ENCODE data around the gene ARMC9.
A peak's percentile ranks its signal among the peaks of the same experiment; 100 is the strongest.

The ARMC9 gene

GRCh38 chr2:231197706-231198290 lies 633 bp upstream of the ARMC9 start:
- Histone ChIP-seq H3K4me3 (ENCODE audit: low read length) (peak overlapping the region; percentile 82), H3K4me1 (ENCODE audit: control insufficient read depth, insufficient read depth, low read length) (peaks cover 4% of the 10 kb centered on the region), H3K36me3 (ENCODE audit: control insufficient read depth, insufficient read depth, low read length) (no peaks in the 10 kb centered on the region), H3K9ac (ENCODE audit: low read length) (peak overlapping the region; percentile 69), H3K27me3 (ENCODE audit: control insufficient read depth, insufficient read depth, low read length) (no peaks in the 10 kb centered on the region), H3K9me3 (ENCODE audit: control insufficient read depth, low read length) (no peaks in the 10 kb centered on the region)

GRCh38 chr2:231199219-231199618 lies 788 bp downstream of the ARMC9 start:
- Histone ChIP-seq H3K4me1 (ENCODE audit: control insufficient read depth, insufficient read depth, low read length) (peaks cover 4% of the 10 kb centered on the region), H3K9me3 (ENCODE audit: control insufficient read depth, low read length) (no peaks in the 10 kb centered on the region), H3K27me3 (ENCODE audit: control insufficient read depth, insufficient read depth, low read length) (no peaks in the 10 kb centered on the region), H3K9ac (ENCODE audit: low read length) (peak overlapping the region; percentile 69), H3K36me3 (ENCODE audit: control insufficient read depth, insufficient read depth, low read length) (no peaks in the 10 kb centered on the region), H3K4me3 (ENCODE audit: low read length) (peak overlapping the region; percentile 27)

- Histone ChIP-seq H3K4me3 (ENCODE audit: low read length) (no peak overlapping the region), H3K27me3 (ENCODE audit: control insufficient read depth, insufficient read depth, low read length) (no peaks in the 10 kb centered on the region), H3K4me1 (ENCODE audit: control insufficient read depth, insufficient read depth, low read length) (peaks cover 4% of the 10 kb centered on the region), H3K9me3 (ENCODE audit: control insufficient read depth, low read length) (no peaks in the 10 kb centered on the region), H3K9ac (ENCODE audit: low read length) (no peak overlapping the region), H3K36me3 (ENCODE audit: control insufficient read depth, insufficient read depth, low read length) (no peaks in the 10 kb centered on the region)
Measured at GRCh38 chr2:231200805-231201474, 2.5 kb downstream of the ARMC9 start.

GRCh38 chr2:231201475-231201814 lies 3.0 kb downstream of the ARMC9 start:
- Histone ChIP-seq H3K9me3 (ENCODE audit: control insufficient read depth, low read length) (no peaks in the 10 kb centered on the region), H3K36me3 (ENCODE audit: control insufficient read depth, insufficient read depth, low read length) (no peaks in the 10 kb centered on the region), H3K27me3 (ENCODE audit: control insufficient read depth, insufficient read depth, low read length) (no peaks in the 10 kb centered on the region), H3K9ac (ENCODE audit: low read length) (no peak overlapping the region), H3K4me1 (ENCODE audit: control insufficient read depth, insufficient read depth, low read length) (peaks cover 4% of the 10 kb centered on the region), H3K4me3 (ENCODE audit: low read length) (no peak overlapping the region)

GRCh38 chr2:231203087-231203486 lies 4.7 kb downstream of the ARMC9 start:
- H3K4me3 ChIP-seq (ENCODE audit: low read length), result no peak overlapping the region
- H3K4me1 ChIP-seq (ENCODE audit: control insufficient read depth, insufficient read depth, low read length), result no peaks in the 10 kb centered on the region
- no peaks in the 10 kb centered on the region for H3K9me3 ChIP-seq (ENCODE audit: control insufficient read depth, low read length)
- no peaks in the 10 kb centered on the region for H3K36me3 ChIP-seq (ENCODE audit: control insufficient read depth, insufficient read depth, low read length)
- H3K9ac ChIP-seq (ENCODE audit: low read length), result no peak overlapping the region
- H3K27me3 ChIP-seq (ENCODE audit: control insufficient read depth, insufficient read depth, low read length), result no peaks in the 10 kb centered on the region

GRCh38 chr2:231204146-231204545 lies 5.7 kb downstream of the ARMC9 start:
- no peak overlapping the region for H3K4me3 ChIP-seq (ENCODE audit: low read length)
- no peaks in the 10 kb centered on the region for H3K9me3 ChIP-seq (ENCODE audit: control insufficient read depth, low read length)
- H3K36me3 ChIP-seq (ENCODE audit: control insufficient read depth, insufficient read depth, low read length), result no peaks in the 10 kb centered on the region
- no peak overlapping the region for H3K9ac ChIP-seq (ENCODE audit: low read length)
- no peaks in the 10 kb centered on the region for H3K4me1 ChIP-seq (ENCODE audit: control insufficient read depth, insufficient read depth, low read length)
- no peaks in the 10 kb centered on the region for H3K27me3 ChIP-seq (ENCODE audit: control insufficient read depth, insufficient read depth, low read length)

GRCh38 chr2:231204581-231204980 lies 6.2 kb downstream of the ARMC9 start:
- H3K9me3 ChIP-seq (ENCODE audit: control insufficient read depth, low read length), result no peaks in the 10 kb centered on the region
- no peaks in the 10 kb centered on the region for H3K27me3 ChIP-seq (ENCODE audit: control insufficient read depth, insufficient read depth, low read length)
- no peaks in the 10 kb centered on the region for H3K36me3 ChIP-seq (ENCODE audit: control insufficient read depth, insufficient read depth, low read length)
- no peaks in the 10 kb centered on the region for H3K4me1 ChIP-seq (ENCODE audit: control insufficient read depth, insufficient read depth, low read length)
- no peak overlapping the region for H3K4me3 ChIP-seq (ENCODE audit: low read length)
- no peak overlapping the region for H3K9ac ChIP-seq (ENCODE audit: low read length)

GRCh38 chr2:231207734-231208133 lies 9.3 kb downstream of the ARMC9 start:
- Histone ChIP-seq H3K9ac (ENCODE audit: low read length) (no peak overlapping the region), H3K9me3 (ENCODE audit: control insufficient read depth, low read length) (no peaks in the 10 kb centered on the region), H3K4me1 (ENCODE audit: control insufficient read depth, insufficient read depth, low read length) (peaks cover 8% of the 10 kb centered on the region), H3K36me3 (ENCODE audit: control insufficient read depth, insufficient read depth, low read length) (no peaks in the 10 kb centered on the region), H3K4me3 (ENCODE audit: low read length) (no peak overlapping the region), H3K27me3 (ENCODE audit: control insufficient read depth, insufficient read depth, low read length) (no peaks in the 10 kb centered on the region)

GRCh38 chr2:231210782-231211181 lies 12.4 kb downstream of the ARMC9 start:
- Histone ChIP-seq H3K4me1 (ENCODE audit: control insufficient read depth, insufficient read depth, low read length) (peaks cover 13% of the 10 kb centered on the region), H3K4me3 (ENCODE audit: low read length) (no peak overlapping the region), H3K9ac (ENCODE audit: low read length) (no peak overlapping the region), H3K36me3 (ENCODE audit: control insufficient read depth, insufficient read depth, low read length) (no peaks in the 10 kb centered on the region), H3K9me3 (ENCODE audit: control insufficient read depth, low read length) (no peaks in the 10 kb centered on the region), H3K27me3 (ENCODE audit: control insufficient read depth, insufficient read depth, low read length) (peaks cover 3% of the 10 kb centered on the region)

DNA sequence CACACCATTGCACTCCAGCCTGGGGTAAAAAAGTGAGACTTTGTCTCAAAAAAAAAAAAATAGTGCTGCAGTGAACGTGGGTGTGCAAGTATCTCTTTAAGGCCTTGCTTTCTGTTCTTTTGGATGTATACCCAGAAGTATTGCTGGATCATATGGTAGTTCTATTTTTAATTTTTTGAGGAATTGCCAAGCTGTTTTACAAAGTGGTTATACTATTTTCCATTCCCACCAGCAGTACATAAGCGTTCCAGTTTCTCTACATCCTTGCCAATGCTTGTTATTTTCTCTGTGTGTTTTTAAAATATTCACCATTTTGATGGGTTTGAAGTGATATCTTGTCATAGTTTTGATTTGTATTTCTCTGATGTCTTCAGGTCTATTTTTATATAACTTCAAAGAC lies 13.1 kb downstream of the ARMC9 start:
- no peaks in the 10 kb centered on the region for H3K36me3 ChIP-seq (ENCODE audit: control insufficient read depth, insufficient read depth, low read length)
- H3K9ac ChIP-seq (ENCODE audit: low read length), result no peak overlapping the region
- no peak overlapping the region for H3K4me3 ChIP-seq (ENCODE audit: low read length)
- H3K27me3 ChIP-seq (ENCODE audit: control insufficient read depth, insufficient read depth, low read length), result peaks cover 3% of the 10 kb centered on the region
- peaks cover 13% of the 10 kb centered on the region for H3K4me1 ChIP-seq (ENCODE audit: control insufficient read depth, insufficient read depth, low read length)
- no peaks in the 10 kb centered on the region for H3K9me3 ChIP-seq (ENCODE audit: control insufficient read depth, low read length)

DNA sequence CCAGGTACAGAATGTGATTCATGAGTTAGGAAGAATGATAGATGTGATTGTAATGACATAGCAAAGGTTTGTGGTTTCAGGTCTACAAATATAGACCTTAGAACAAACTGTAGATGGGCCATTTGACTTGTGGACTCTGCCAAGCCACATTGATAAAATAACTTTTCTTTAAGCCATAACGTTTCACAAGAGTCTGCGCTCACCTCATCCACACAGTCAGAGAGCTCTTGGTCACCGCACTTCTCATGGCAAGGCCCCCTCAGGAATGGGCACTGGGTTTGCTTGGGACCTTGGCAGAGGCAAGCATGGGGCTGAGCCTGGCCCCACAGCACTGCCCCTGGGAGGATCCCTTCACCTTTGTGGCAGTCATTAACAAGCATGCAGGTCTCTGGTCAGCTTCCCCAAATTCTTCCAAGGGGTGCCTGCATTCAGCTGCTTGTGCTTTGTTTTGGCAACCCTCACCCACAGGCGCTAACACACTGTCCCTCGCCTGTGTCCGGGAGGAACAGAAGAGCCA lies 14.0 kb downstream of the ARMC9 start:
- Histone ChIP-seq H3K4me3 (ENCODE audit: low read length) (peak overlapping the region; percentile 23), H3K36me3 (ENCODE audit: control insufficient read depth, insufficient read depth, low read length) (no peaks in the 10 kb centered on the region), H3K27me3 (ENCODE audit: control insufficient read depth, insufficient read depth, low read length) (peaks cover 3% of the 10 kb centered on the region), H3K9me3 (ENCODE audit: control insufficient read depth, low read length) (no peaks in the 10 kb centered on the region), H3K4me1 (ENCODE audit: control insufficient read depth, insufficient read depth, low read length) (peaks cover 13% of the 10 kb centered on the region), H3K9ac (ENCODE audit: low read length) (no peak overlapping the region)

DNA sequence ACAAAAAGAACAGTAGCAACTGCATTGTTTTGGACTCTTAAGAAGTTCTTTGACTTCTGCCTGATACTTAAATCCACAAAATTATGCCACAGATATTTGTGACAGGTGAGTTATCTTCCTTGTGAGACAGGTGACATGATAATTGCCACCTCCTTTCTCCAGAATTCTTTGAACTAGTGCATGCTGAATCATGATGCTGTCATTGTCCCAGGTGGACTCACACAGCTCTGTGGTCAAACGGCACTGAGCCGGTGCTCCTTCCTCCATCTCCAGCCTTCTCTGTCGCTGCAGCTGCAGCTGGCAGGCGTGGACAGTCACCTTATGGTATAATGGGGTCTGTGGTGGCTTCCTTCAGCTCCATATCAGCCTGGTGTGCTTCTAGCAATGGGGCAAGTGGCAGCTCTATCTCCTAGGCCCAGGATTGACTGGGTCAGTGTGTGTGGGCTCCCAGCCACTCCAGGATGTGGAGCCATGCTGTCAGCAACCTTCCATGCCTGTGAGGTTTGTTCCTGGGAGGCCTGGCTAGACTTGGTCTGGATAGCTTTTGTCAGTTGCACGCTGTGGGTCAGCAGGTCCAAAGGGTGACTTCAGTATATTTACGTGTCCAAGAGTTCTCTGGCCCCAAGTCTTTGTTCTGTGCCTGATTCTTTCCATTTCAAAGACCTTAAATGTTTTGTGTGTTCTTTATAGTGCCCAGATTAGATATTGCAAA lies 15.7 kb downstream of the ARMC9 start:
- Histone ChIP-seq H3K9ac (ENCODE audit: low read length) (no peak overlapping the region), H3K36me3 (ENCODE audit: control insufficient read depth, insufficient read depth, low read length) (no peaks in the 10 kb centered on the region), H3K4me1 (ENCODE audit: control insufficient read depth, insufficient read depth, low read length) (peaks cover 13% of the 10 kb centered on the region), H3K4me3 (ENCODE audit: low read length) (no peak overlapping the region), H3K27me3 (ENCODE audit: control insufficient read depth, insufficient read depth, low read length) (peaks cover 3% of the 10 kb centered on the region), H3K9me3 (ENCODE audit: control insufficient read depth, low read length) (no peaks in the 10 kb centered on the region)
